IPS-NIHi7 (cell line): ENCODE measurements around the gene DROSHA.
"Not testable (repeated sequence)": the region's sequence is repeated elsewhere in the genome, so short reads cannot be mapped to it uniquely, and the experiment has no call there.

Source experiments
- DNase-seq: peaks from one replicate; pipeline ENCODE4 v3.0.0; 2012; ENCODE audit warnings: mixed read lengths; ENCODE audit errors: extremely low spot score

The DROSHA gene

DNA sequence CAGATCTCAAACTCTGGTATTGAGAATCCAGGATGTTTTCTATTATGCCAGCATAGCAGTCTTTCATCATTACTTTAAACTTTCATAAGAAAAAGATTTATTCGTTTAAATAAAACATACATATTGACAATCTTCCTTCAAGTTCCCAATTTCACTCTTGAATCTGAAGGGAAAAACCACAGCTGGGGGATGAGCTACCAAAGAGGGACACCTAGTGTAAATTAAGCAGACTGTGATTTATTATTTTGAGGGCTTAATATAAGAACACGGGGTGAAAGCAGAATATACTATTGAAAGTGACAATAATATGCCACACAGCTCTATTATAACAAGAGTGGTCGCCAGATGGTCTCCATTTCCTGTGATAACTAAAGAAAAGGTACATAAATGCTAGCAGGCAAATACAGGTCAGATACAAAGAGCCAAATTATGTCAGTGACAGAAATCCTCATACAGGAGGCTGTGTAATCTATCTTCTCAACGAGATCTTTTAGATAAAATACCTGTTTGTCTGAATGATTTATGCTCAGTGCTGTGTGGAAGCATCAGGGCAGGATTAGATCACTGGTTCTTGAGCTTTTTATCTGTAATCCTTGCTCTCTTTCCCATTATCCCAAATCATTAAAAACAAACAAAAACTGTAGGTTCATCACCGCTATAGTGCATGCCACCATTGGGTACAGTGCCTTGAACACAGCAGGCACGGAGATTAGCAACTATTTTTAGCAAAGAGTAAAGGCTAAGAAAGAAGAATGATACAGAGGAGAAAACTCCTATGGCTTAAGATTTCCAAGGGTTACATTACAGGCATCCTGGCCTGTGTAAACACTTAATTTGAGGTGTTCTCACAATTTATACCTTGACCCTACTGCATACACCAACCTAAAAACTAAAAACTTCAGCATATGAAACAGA, 116.6 kb downstream of the DROSHA start:
- no peak for DNase-seq

DNA sequence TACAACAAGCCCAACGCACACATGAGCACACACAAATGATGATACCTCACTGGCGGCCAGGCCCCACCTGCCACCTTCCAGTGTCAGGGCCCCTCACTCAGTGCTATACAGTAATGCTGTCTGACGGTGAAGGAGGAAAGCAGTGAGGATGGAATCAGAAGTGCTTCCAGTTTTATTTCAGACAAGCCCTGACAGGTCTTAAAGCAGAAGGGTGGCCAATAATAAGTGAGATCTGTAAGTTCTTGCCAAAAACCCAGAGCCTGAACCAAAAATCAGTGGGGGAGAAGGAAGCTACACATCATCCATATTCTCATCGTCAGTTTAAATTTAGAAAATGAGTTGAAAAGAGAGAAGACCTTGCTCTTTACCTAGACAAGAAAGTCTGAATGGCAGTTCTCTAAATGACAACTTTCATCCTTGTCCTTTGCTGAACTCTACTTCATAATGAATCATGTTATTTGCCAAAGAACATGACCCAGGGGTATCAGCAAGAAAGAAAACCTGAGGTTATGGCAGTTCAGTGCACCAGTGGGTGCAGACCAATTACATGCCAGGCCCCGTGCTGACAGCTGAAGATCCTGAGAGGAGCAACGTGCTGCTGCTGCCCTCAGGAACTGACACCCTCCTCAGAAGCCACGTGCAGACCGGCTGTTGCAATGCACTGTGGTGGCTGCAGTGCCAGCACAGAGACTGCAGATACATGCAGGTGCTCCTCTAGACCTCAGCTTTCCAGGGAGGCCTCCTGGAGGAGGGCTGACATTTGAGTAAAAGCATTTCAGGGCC, 118.7 kb downstream of the DROSHA start:
- no peak for DNase-seq

DNA sequence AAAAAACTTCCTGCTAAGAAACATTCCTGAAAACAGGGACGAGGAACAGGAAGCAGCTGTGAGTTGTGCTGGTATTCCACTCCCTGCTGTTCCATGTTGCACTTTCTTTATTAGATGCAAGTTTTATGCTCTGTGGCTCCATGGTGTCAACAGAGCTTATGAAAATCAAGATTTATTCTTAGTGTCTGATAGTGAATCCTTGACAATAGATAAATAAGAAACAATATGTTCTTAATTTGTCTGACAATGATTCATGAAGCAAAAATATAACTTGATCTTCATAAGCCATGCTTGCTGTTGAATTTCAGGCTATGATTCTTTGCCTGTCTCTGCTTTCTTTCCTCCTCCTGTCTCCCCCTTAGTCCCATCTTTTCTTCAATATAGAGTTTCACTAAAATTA, 119.6 kb downstream of the DROSHA start:
- DNase-seq: no peak

DNA sequence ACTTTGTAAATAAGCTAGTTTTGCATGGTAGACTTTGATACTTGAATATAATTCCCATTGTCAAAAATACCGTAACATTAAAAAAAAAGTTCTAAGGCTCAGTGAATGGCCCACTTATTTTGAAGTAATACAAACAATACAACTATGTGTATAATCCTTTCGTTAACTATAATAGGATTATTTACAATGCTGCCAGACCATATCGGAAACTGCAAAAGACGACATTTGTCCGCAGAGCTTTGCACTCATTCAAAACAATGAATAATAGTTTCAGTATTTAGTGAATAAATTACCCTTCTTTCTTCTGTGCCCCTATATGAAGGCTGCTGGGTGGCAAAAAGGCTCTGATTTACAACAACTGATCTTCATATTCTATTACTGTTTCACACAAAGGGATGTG, 121.8 kb downstream of the DROSHA start:
- no peak for DNase-seq

DNA sequence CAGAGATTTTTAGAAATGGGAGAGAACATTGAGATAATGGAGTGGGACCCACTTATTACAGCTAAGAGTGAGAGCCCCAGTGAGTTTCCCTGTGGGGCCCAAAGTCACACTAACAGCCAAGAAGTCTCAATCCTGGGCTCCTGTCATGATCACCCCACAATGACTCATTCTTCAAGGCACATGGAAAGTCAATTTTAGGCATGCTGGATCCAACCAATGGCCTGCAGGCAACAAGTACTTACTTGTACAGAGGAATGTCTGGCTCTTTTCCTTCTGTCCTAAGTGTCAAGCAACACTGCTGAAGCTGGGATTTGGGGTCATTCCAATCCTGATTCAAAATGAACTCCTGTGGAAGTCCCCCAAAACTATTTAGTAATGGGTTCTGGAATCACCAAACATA, 123.1 kb downstream of the DROSHA start:
- DNase-seq: no peak

DNA sequence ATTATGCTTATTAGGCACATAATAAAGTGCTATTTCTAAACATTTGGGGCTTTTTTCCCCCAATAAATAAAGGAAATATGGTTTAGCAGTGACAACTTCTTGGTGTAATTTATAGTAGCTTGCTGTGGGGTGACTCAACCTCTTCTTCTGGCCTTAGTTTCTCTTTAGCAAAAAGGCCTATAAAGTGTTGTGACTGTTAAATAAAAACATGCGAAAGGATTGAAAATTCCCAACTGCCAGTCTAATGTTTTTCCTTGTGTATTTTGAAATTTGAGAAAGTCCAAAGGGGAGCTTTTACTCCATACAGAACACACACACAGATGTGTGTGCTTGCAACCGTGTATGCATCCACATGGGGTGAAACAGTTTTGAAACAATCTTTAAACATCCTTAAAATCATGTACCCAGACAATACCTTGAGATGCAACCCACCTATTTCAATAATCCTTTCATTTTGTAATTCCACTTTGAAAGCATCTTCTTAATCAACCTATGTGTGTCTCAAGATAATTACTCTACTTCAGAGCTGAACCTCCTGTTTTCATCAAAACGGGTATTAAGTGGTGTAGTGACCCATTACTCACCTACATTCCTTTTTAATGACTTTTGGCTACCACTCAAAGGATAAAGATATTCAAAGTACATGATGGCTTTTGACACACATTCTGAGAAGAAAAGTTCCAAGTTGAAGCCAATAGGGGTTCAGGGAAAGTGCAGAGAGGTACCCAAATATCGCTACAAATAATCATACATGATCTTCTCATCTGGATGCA, 123.8 kb downstream of the DROSHA start:
- DNase-seq: no peak

DNA sequence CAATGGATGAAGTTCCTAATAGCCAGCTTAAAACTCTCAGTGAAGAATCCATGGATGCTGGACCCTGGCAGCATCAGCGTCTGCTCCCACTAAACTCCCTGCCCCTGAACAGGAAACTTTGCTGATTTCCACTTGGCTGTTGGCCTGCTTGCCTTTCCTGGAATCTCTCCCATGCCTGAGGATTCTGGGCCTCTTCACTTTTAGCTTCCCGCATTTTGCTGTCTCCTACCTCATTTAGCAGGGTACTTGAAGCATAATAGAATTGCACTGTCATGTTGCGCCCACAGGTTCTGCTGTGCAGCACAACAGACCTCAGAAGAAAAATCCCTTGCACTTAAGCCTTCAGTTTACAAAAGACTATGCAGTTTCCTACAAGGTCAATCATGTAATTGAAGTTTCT, 127.6 kb downstream of the DROSHA start:
- DNase-seq: no peak

DNA sequence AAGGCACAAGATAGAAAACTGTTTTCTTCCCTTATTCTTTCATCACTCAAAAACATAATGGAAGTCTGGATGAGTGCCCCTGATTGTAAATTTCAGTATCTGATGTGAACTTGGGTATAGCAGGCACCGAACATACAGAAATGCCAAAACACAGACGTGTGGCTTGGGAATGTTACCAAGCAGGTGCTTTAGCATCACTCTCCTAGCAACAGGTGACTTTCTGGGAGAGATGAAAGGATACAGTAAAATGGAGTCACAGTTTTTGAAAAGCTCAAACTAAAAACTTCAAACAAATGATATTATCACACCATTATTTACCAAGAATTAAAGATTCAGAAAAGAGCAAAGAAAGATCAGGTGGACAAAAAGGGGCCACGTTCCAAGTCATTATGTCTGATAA, 130.2 kb downstream of the DROSHA start:
- DNase-seq: no peak

DNA sequence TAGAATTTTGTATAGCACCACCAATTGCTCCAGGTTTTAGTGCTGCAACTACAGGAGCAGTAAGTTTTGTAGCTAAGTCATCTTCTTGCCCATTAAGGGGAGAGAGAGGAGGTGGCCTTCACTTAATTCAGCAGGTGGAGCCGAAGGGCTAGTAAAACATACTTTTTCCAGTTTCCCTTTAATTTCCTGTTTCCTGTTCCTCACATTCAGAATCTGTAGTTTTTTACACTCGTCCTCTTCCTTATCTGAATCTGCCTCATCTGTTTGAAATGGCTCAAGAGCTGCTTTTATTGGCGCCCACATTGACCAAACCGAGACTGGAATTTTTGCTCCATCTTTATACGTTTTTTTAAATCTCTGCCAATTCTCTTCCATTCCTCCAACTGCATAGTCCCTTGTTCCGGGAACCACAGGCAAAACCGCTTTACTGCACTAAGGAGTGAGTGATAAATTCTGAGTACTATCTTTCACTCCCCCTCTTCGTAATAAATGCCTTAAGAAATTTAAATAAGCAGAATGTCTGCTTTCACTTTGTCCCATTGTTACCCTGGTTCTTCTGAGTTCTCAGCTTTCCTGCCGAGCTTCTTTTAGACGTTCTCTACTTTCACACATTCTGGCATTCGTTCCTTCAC, 133.9 kb downstream of the DROSHA start:
- no peak for DNase-seq

DNA sequence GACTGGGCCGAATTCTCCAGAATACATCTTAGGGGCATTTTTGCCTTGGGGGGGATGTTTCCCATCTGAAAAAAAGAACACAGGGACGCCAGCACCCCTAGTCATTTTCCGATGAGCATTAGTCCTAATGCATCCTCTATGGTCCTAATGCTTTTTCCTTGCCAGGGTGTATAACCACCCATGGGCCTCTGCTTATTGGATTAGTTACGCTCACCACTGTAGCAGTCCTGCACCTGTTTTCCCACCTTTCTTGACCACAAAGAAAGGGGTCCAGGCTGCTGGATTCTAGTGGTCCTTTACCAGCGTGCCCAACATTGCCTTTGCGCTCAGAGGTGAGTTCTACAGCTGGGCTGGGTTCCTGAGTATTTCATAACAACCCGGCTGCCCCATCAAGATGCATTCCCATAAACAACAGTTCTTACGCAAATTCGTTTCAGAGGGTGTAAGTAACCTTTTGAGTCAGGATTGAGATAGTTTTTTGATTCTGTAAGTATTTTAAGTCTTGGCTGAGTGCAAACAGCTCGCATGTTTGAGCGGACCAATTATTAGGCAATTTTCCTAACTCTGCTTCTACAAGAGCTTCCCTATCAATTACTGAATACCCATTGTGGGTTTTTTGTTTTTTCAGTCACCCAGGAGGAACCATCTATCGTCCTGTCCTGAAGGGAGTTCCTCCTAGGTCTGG, 135.1 kb downstream of the DROSHA start:
- DNase-seq: no peak

DNA sequence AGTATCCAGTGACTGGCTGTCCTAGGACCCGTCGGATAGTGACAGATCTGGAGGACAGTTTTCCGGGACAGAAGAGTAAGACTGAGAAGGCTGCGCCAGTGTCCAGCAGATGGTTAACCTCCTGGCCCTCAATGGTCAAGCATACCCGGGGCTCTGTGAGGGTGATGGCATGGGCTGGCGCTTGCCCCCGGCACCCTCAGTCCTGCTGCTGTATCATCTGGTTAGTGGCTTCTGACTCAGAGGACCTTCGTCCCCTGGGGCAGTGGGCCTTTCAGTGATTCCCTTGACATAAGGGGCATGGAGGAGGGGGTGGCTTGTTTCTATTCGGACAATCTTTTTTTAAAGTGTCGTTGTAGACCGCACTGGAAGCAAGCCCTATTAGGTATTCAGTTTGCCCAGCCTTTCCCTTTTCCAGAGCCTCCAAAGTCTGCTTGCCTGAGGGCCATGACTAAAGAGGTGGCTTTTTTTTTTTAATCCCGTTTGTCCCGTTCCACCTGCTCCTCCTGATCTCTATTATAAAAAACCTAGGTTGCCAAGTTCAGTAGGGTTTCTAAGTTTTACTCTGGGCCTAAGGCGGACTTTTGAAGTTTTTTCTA, 136.3 kb downstream of the DROSHA start:
- DNase-seq: not testable (repeated sequence)

DNA sequence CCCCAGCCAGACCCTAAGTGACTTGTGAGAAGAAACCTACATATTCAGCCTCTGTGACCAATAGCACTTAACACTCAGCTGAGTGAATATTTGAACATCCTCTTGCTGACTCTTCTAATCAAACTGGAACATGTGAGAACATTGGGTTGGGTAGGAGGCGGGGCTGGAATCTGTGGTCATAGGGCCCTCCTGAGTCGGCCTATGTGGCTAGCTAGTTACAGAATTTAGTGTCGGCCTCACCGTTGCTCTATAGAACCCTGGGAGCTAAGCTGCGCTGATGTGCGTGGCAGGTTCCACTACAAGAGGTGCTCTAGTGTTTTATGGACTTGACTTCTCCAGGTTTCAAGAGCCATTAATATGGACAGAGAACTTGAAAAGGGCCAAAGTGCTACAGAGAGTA, 138.8 kb downstream of the DROSHA start:
- DNase-seq: no peak

DNA sequence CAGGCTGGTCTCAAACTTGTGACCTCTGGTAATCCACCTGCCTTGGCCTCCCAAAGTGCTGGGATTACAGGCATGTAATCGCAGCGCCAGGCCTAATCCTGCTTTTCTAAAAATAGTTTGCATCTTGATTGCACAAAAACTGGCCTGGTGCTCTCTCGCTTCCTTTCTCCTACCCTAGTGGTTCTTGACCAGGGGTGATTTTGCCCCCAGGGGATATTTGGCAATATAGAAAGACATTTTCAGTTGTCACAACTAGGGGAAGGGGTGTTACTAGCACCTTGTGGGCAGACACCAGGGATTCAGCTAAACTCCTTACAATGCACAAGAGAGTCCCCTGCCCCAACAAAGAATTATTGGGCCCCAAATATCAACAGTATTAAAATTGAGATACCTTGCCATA, 139.8 kb downstream of the DROSHA start:
- DNase-seq: no peak

DNA sequence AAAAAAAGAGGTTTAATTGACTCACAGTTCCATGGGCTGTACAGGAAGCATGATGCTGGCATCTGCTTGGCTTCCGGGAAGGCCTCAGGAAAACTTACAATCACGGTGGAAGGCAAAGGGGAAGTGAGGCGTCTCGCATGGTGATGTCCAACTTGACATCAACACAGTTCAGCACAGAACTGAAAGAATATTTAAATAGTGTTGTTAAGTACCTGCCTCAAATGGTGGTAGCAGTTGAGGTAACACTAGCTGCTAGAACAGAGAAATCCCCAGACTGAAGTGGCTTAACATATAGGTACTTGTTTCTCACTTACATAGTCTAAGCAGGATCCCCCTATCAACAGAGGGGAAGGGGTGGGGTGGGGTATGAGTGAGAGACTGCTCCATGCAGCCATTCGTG, 141.6 kb downstream of the DROSHA start:
- no peak for DNase-seq

DNA sequence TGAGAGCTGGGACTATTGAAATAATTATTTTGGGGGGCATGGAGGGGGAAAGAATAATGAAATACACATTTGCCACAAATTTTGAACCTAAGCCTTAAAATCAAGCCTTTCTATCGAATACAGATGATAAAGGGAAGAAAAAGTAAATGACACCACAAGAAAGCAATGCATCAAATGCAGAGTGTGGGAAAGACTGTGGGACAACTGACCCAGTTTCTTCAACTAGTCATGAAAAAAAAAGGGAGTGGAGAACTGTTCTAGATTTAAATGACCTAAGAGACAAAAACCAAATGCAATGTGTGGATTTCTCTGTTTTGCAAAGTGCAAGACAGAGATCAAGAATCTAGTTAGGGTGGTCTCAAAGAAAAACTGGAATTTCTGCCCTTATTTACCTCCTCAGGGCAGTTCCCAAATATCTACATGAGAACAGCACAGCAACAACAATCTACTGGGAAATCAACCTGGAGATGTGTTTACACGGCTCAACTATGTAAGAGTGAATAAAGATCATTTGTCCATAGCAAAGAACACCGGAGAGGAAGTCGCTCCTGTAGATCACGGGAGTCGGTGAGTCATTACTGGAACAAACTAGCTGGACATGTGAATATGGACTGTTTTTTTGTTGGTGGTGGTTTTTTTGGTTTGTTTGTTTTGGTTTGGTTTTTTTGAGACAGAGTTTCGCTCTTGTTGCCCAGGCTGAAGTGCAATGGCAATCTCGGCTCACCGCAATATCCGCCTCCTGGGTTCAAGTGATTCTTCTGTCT, 145.9 kb downstream of the DROSHA start:
- DNase-seq: no peak

DNA sequence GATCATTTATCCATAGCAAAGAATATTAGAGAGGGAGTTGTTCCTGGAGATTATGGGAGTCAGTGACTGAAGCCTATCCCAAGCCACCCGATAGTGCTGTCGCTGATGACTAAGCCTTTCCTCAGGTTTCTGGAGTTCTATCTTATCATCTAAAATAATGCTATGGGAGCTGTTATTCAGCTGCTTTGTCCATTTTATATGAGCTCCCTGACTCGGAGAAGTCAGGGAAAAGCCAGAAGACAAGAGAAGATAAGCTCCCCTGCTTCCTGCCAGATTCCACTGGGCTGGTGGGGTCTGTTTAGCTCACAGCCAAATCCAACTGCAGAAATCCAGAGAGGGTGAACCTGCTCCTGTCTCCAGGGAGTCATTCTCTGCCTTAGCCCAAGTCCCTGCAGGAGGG, 148.2 kb downstream of the DROSHA start:
- DNase-seq: no peak

DNA sequence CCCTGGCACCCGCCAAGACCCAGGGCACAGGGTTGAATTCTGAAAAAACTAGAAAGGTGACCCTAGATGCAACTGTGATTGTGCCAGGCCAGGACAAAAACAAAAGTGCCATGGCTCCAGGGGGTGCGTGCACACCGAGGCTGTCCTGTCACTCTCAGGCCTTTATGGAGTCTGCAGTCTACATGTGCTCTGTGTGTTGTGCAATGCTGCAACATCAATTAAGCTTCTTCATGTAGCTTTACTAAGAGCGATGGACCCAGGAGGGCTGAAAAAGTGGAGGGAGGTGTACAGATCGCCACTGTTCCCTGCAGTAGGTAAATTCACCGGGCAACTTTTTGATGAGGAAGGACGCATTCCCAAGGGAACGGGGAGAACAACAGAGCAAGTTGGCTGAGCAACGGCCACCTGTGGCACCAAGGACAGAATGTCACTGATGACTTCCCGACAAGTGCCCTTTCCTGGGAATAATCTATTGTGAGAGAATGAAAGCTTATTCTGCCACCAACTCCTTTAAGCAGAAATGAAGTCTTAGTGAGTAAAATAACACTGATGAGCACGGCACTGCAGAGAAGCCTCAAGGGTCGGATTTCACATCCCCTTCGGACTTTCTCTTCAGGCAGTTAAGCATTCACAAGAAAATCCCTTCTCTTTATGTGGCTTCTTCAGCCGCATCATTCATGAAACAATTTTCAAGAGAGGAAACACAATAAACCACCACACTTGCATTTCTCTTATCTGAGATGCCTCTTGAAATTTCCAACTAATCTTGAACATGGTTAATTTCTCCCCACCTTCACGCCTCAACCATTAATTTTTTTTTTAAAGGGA, 149.6 kb downstream of the DROSHA start:
- no peak for DNase-seq

DNA sequence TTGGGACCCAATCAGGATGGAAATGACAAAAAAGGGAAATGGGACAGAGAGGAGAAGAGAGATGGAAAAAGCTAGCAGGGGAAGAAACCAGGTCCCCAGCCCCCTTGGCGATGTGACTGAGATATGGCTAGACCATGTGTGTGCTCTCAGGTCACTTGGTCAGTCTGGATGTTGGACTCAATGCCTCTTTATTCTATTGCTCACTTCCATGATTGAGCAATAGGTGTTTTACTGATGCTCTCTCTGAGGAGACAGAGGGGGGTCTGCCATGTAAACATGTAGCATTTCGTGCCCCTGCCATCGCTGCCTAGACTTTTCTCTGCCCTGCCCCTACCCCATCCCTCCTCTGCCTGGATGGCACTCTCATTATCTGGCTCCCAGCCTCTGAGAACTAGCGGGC, 150.6 kb downstream of the DROSHA start:
- DNase-seq: no peak

DNA sequence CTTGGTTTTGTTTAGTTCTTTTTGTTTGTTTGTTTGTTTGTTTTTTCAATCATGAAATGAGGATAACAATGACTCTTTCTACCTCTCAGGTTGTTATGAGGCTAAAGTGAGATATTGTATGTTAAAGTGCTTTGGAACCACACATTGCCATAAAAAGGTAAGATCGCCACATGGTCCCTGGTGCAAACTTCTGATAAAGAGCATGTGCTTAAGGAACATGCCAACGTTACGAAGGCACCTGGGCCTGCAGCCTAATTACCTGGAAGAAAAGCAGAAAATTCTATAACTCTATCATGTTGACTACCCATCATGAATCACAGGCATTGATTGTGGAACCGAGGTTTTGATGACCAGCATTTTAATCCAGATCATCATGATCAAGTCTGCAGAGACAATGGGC, 151.8 kb downstream of the DROSHA start:
- no peak for DNase-seq
